ENCODE measurements around the gene COASY.
A peak's percentile ranks its signal among the peaks of the same experiment; 100 is the strongest.

DNA sequence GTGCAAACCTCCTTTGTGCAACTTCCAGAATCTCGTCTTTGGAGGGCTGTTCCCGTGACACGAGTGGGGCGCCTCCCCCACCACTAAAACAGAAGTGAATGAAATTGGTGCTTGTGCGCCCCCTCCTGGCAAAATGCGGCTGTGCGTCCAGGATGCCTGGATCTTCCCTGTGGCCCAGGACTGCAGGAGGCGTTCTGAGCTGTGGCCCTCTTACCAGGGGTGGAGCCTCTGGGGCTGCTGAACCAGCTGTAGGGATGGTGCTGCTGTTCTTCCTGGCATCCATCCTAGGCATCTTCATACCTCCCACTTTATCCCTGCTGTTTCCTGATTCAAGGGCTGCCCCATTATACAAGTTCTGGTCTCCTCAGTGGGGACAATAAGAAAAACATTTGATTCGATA is 44.4 kb upstream of the COASY start:
- TF ChIP-seq EZH2phosphoT487 (IDR thresholded peaks at IDR 0.05; ENCODE audit: low read depth), result no peak
- TF ChIP-seq, protein P1, sequence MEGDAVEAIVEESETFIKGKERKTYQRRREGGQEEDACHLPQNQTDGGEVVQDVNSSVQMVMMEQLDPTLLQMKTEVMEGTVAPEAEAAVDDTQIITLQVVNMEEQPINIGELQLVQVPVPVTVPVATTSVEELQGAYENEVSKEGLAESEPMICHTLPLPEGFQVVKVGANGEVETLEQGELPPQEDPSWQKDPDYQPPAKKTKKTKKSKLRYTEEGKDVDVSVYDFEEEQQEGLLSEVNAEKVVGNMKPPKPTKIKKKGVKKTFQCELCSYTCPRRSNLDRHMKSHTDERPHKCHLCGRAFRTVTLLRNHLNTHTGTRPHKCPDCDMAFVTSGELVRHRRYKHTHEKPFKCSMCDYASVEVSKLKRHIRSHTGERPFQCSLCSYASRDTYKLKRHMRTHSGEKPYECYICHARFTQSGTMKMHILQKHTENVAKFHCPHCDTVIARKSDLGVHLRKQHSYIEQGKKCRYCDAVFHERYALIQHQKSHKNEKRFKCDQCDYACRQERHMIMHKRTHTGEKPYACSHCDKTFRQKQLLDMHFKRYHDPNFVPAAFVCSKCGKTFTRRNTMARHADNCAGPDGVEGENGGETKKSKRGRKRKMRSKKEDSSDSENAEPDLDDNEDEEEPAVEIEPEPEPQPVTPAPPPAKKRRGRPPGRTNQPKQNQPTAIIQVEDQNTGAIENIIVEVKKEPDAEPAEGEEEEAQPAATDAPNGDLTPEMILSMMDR (IDR thresholded peaks at IDR 0.05; ENCODE audit: low read depth, low read length), result peak; percentile 97

Data from OCI-LY3 (cell line).